HL-60 (cell line): Measurements from ENCODE around the gene KMT5C.

Experiments used
- CTCF ChIP-seq: IDR thresholded peaks from one replicate; pipeline ENCODE4 v1.5.1; 2011; ENCODE audit warnings: low read length, control low read depth, inconsistent platforms; ENCODE audit not compliant: insufficient read depth
- GABPA ChIP-seq: IDR thresholded peaks from 2 replicates; pipeline ENCODE4 v1.6.1; 2012; ENCODE audit warnings: low read depth
- POLR2AphosphoS5 ChIP-seq: IDR thresholded peaks from 2 replicates; pipeline ENCODE4 v1.6.1; 2012; ENCODE audit warnings: low read depth
- REST ChIP-seq: IDR thresholded peaks from 2 replicates; pipeline ENCODE4 v1.6.1; 2012; ENCODE audit warnings: low read depth; ENCODE audit not compliant: insufficient replicate concordance

GRCh38 chr19:55353803-55354697, 14.4 kb downstream of the KMT5C start:
- no peak for TF ChIP-seq CTCF
- TF ChIP-seq POLR2AphosphoS5, result no peak
- TF ChIP-seq REST, result no peak
- TF ChIP-seq GABPA, result no peak
